Measurements from ENCODE around the gene CDK11B.

Gene CDK11B

DNA sequence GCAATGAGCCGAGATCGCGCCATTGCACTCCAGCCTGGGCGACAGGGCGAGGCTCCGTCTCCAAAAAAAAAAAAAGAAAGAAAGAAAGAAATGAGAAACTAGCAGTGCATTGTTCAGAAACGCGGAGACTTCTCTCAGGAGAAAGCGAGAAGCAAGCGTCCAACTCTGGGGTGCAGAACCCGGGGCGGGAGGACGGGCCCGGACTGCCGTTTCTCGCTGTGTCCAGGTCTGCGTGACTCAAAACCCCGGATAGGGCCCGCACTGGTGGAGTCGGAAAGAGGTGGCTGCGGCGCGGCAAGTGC lies 43.9 kb downstream of the CDK11B start:
- DNase-seq (ENCODE audit: low read depth), result no peak
- TF ChIP-seq, protein P1, sequence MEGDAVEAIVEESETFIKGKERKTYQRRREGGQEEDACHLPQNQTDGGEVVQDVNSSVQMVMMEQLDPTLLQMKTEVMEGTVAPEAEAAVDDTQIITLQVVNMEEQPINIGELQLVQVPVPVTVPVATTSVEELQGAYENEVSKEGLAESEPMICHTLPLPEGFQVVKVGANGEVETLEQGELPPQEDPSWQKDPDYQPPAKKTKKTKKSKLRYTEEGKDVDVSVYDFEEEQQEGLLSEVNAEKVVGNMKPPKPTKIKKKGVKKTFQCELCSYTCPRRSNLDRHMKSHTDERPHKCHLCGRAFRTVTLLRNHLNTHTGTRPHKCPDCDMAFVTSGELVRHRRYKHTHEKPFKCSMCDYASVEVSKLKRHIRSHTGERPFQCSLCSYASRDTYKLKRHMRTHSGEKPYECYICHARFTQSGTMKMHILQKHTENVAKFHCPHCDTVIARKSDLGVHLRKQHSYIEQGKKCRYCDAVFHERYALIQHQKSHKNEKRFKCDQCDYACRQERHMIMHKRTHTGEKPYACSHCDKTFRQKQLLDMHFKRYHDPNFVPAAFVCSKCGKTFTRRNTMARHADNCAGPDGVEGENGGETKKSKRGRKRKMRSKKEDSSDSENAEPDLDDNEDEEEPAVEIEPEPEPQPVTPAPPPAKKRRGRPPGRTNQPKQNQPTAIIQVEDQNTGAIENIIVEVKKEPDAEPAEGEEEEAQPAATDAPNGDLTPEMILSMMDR (IDR thresholded peaks at IDR 0.05; ENCODE audit: control insufficient read depth, extremely low read depth, insufficient read depth), result no peak
- peak overlapping the region; percentile 90 for H3K4me3 ChIP-seq (ENCODE audit: low read depth, low read length)

GRCh38 chr1:1614204-1614953 lies 44.4 kb downstream of the CDK11B start:
- H3K4me3 ChIP-seq (ENCODE audit: low read depth, low read length), result peak overlapping the region; percentile 90
- no peak for DNase-seq (ENCODE audit: low read depth)
- TF ChIP-seq, protein P1 (IDR thresholded peaks at IDR 0.05; ENCODE audit: control insufficient read depth, extremely low read depth, insufficient read depth), result no peak

DNA sequence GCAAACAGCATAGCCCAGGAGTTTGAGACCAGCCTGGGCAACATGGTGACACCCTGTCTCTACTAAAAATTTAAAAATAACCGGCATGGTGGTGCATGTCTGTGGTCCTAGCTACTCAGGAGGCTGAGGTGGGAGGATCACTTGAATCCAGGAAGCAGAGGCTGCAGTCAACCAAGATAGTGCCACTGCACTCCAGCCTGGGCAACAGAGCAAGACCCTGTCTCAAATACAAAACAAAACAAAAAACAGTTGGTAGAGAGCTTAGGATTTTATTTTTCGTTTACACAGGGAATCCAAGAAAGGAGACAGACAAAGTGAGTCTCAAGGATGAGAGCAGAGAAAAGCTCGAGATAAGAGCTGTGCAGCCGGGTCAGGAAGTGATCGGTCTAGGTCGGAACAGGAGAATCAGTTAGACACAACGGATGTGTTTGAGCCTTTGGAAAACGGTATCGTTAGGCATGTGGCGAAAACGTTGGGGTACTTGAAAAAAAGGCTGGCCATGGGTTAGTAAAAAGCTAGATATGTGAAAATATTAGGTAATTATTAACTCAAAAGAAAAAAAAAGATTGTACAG lies 45.2 kb downstream of the CDK11B start:
- TF ChIP-seq, protein P1 (IDR thresholded peaks at IDR 0.05; ENCODE audit: control insufficient read depth, extremely low read depth, insufficient read depth), result no peak
- no peak for DNase-seq (ENCODE audit: low read depth)
- peak overlapping the region; percentile 90 for H3K4me3 ChIP-seq (ENCODE audit: low read depth, low read length)

GRCh38 chr1:1612104-1612400 lies 46.8 kb downstream of the CDK11B start:
- DNase-seq (ENCODE audit: low read depth), result no peak
- TF ChIP-seq, protein P1 (IDR thresholded peaks at IDR 0.05; ENCODE audit: control insufficient read depth, extremely low read depth, insufficient read depth), result no peak
- H3K4me3 ChIP-seq (ENCODE audit: low read depth, low read length), result no peak overlapping the region

- TF ChIP-seq, protein P1 (IDR thresholded peaks at IDR 0.05; ENCODE audit: control insufficient read depth, extremely low read depth, insufficient read depth), result no peak
- no peak overlapping the region for H3K4me3 ChIP-seq (ENCODE audit: low read depth, low read length)
- DNase-seq (ENCODE audit: low read depth), result no peak
Measured at GRCh38 chr1:1610796-1611195, 48.0 kb downstream of the CDK11B start.

GRCh38 chr1:1609822-1610485 lies 48.9 kb downstream of the CDK11B start:
- peak; percentile 71 for DNase-seq (ENCODE audit: low read depth)
- no peak overlapping the region for H3K4me3 ChIP-seq (ENCODE audit: low read depth, low read length)
- TF ChIP-seq, protein P1 (IDR thresholded peaks at IDR 0.05; ENCODE audit: control insufficient read depth, extremely low read depth, insufficient read depth), result no peak
